Left renal cortex interstitium (tissue), 4 donors: ENCODE results near the gene MICAL3. TPM values are rescaled to one million over a fixed set of nuclear protein-coding genes. Genes with fewer than 3 reads are reported as not detected.
"Not testable (repeated sequence)": the region's sequence is repeated elsewhere in the genome, so short reads cannot be mapped to it uniquely, and the experiment has no call there.

Source experiments
- DNase-seq, 4 donors: peaks; one replicate each; pipeline ENCODE4 v3.0.0-alpha.2; 2013; ENCODE audit warnings: low read depth in 4 of 4, low spot score in 2 of 4, missing footprints in 1 of 4
- polyA plus RNA-seq, 4 donors: library from polyadenylated mRNA; unstranded; fragments of 120-200 nt; gene quantifications; one replicate each; pipeline ENCODE4 v1.2.1, GENCODE V29; 2013; ENCODE audit not compliant: insufficient read length in 4 of 4

MICAL3 gene
- polyA plus RNA-seq, 4 donors: 18.3 to 45.9 (median 34.2) TPM

GRCh38 chr22:17942721-17943120 lies 81.6 kb downstream of the MICAL3 start:
- no peak for DNase-seq

DNA sequence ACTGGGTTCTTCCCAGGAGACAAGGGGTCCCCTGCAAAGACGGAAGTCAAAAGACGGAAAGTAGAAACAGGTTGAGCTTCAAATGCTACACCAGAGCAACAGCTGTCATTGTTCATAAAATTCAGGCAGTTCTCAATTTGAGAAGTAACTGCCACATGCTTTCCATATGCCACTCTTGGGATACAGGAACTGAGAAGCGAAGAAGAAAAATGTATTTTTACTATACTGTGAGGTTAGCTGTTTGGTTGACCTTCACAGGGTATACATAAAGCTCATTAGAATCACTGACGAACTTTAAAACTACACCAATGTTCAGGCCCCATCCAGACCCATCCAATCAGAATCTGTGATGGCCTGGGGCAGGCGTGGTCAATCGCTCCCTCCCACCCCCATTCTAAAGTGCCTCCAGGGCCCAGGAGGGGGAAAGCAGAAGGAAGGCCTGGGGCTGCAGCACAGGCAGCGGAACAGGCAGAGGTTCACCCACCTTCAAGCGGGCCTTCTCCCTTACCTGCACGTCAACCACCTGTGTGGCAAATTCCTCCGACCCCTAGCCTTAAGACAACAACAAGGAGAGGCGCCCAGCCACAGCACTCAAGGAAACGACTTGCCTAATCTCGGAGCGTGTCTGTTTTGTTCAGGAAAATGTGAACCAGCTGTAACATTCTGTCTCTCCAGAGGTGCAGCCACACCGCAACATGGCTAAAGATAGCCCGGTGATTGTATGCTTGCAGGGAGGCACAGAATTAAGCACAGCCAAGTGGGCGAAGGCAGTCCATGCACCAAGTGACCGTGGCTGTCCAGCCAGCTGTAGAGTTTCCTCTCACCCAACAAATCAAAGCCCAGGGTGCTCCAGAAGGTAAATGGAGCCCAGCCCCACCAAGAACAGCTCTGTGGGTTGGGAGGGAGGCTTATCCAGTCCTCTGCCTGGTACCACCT lies 82.6 kb downstream of the MICAL3 start:
- no peak for DNase-seq

- DNase-seq: no peak
Measured at GRCh38 chr22:17939579-17939978, 84.8 kb downstream of the MICAL3 start.

GRCh38 chr22:17939011-17939410 lies 85.3 kb downstream of the MICAL3 start:
- no peak for DNase-seq

DNA sequence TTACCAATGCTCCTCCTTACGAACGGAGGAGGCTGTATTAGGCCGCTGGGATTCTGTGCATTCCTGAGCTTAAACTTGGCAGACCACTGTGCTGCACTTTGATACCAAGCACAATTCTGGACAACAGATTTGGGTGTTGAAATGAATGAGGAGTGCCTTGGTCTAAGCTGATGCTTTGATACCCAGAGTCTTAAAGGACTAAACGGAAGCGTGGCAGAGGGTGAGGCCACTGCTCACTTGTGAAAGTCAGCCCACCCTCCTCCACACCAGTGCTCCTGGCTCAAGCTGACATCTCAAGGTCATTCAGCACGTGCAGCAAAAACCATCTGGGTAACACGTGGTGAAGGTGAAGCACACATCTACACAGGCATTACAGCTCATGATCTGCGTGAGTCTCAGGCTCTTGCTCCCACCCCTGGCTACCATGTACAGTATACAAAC lies 85.9 kb downstream of the MICAL3 start:
- no peak for DNase-seq

- DNase-seq: not testable (repeated sequence)
Measured at GRCh38 chr22:17932457-17932856, 91.9 kb downstream of the MICAL3 start.

DNA sequence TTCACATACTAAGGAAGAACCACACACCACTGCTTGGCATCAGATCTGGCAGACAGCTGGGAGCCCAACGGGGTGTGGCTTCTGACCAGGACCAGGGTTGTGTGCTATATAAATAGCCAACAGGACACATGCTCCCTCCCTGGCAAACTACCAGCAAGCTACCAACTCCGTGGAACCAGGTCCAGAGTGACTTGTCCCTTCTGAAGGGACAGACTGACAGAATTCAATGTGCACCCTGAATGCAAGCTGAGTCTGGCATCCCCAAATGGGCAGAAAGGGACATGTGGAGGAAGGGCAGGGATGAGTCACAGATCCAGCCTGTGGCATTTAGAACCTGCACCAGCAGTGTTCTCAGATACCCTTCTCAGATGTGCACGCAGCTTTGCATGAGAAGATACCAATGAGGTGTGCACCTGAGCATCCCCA lies 92.9 kb downstream of the MICAL3 start:
- DNase-seq: no peak

DNA sequence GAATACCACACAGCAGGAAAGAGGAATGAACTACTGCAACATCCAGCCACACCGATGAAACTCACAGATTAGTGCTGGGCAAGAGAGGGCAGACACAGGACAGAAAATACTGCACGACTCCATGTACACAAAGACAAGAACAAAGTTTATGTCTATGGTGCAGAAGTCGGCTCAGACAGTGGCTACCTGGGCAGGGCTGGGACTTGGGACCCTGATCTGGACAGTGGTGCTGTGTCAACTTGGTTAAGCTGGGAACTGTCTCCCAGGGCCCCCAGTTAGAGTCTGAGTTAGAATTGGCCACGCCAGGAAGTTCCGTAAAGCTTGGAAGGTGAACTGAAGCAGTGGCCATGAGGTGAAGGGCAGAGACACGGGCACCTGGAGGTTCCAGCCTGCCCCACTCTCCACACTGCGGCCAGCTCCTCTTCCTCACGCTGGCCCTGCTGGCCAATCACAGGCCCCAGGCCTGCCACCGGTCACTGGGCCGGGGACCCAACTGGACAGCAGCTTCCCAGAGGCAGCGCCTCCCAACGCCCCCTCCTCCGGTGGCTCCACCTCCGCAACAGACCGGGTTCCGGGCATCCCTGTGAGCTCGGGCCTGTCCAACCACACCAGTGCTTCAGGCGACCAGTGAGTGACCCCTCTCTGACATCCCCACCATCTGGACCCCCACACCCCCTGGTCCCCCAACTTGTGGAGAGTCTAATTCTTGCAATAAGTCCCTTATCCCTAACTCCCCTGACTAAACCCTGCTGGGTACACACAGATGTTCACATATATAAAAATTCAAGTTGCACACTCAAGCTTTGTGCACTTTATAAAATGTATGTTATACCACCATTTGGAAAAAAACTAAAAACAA lies 93.7 kb downstream of the MICAL3 start:
- no peak for DNase-seq

DNA sequence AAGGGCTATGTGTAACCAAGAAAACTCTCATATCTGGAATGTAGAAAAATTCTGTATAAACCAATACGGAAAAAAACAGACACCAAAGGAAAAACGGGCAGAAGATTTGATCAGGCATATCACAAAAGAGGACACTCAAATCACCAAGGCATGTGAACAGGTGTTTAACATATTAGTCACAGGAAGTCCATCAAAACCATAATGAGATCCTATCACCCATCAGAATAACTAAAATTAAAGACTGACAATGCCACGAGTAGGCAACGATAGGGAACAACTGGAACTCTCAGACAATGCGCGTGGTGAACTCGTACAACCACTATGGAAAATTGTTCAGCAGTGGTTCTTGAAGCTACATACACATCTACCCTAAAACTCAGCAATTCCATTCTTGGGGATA lies 94.5 kb downstream of the MICAL3 start:
- DNase-seq: no peak

GRCh38 chr22:17928391-17928790 lies 96.0 kb downstream of the MICAL3 start:
- no peak for DNase-seq

DNA sequence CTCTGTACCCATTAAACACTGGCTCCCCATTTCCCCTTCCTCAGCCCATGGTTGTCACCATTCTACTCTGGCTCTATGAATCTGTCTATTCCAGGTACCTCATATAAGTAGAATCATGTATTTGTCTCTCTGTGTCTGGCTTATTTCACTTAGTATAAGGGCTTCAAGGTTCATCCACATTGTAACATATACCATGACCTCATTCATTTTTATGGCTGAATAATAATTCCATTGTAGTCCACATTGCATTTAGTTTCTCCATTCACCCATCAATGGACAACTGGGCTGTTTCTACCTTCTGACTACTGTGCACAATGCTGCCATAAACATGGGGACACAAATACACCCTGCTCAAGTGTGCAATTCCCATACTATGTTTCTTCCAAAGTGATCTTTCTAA lies 97.3 kb downstream of the MICAL3 start:
- DNase-seq: no peak

GRCh38 chr22:17926516-17926915 lies 97.8 kb downstream of the MICAL3 start:
- no peak for DNase-seq

- DNase-seq: no peak
Measured at GRCh38 chr22:17925431-17925841, 98.9 kb downstream of the MICAL3 start.

GRCh38 chr22:17924735-17925364 lies 99.5 kb downstream of the MICAL3 start:
- DNase-seq: no peak

DNA sequence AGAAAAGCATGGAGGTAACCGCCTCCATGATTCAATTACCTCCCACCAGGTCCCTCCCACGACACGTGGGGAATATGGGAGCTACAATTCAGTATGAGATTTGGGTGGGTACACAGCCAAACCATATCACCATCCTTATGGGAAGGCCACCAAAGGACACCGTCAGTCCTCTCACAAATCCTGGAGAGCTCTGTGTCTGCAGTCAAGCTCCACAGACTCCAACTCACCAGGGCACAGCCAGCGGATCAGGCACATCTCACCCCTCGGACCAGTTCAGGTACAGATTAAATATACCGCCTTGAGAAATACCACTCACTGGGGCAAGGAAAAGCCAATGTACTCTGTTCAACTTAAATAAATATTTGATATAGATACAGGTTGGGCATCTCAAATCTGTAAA lies 100.3 kb downstream of the MICAL3 start:
- no peak for DNase-seq

- DNase-seq: no peak
Measured at GRCh38 chr22:17922925-17923903, 101.1 kb downstream of the MICAL3 start.

GRCh38 chr22:17921871-17922821 lies 102.2 kb downstream of the MICAL3 start:
- no peak for DNase-seq

DNA sequence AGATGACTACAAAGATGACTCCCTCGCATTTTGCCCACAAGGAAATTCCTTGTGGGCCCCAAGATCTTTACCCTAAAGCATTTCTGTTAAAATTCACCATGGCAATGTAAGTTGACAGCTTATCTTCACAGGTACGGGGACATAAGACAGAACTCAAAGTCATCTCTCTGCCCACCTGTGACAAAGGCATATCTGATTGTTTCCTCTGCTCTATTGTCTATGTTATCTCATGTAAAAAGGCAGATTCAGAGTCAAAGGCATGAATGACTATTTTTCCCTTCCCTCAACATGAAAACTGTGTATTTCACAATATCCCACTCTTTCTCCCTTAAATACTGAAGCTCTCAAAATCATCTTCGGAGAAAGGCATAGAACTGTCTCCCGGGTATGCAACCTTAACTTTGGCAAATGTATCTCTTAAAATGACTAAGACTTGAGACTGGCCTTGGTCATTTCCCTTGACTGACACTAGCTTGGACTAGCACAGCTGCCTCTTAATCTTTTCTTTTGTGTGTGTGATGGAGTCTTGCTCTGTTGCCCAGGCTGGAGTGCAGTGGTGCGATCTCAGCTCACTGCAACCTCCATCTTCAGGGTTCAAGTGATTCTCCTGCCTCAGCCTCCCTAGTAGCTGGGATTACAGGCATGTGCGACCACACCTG lies 103.2 kb downstream of the MICAL3 start:
- DNase-seq: no peak
